Glutamatergic neuron (in vitro differentiated cells): ENCODE data around the gene FAM118B. TPM values are rescaled to one million over a fixed set of nuclear protein-coding genes. Genes with fewer than 3 reads are reported as not detected.

Experiments
- DNase-seq: peaks from one replicate; pipeline ENCODE4 v3.0.0; 2022
- H3K27ac Mint-ChIP-seq: one replicate; pipeline ENCODE4 v1.8.0; 2020; ENCODE audit warnings: mild to moderate bottlenecking, mixed read lengths, inconsistent platforms; ENCODE audit not compliant: unreplicated experiment
- H3K27me3 Mint-ChIP-seq: one replicate; pipeline ENCODE4 v1.8.0; 2020; ENCODE audit warnings: mild to moderate bottlenecking, moderate library complexity, mixed read lengths, inconsistent platforms; ENCODE audit not compliant: unreplicated experiment
- H3K36me3 Mint-ChIP-seq: one replicate; pipeline ENCODE4 v1.8.0; 2020; ENCODE audit warnings: mild to moderate bottlenecking, mixed read lengths, inconsistent platforms; ENCODE audit not compliant: unreplicated experiment
- H3K4me1 Mint-ChIP-seq: one replicate; pipeline ENCODE4 v1.8.0; 2020; ENCODE audit warnings: mild to moderate bottlenecking, low read depth, mixed read lengths, inconsistent platforms; ENCODE audit not compliant: unreplicated experiment
- H3K4me3 Mint-ChIP-seq: one replicate; pipeline ENCODE4 v1.8.0; 2020; ENCODE audit warnings: mild to moderate bottlenecking, mixed read lengths, inconsistent platforms; ENCODE audit not compliant: unreplicated experiment
- H3K9me3 Mint-ChIP-seq: one replicate; pipeline ENCODE4 v1.8.0; 2020; ENCODE audit warnings: mild to moderate bottlenecking, moderate library complexity, mixed read lengths, inconsistent platforms; ENCODE audit not compliant: unreplicated experiment
- total RNA-seq: library from RNA; stranded (reverse); fragmentation: NEBNext Ultra II Directional; extraction: Animal tissue kit (Norgen Biotek cat#: 25700); gene quantifications from one replicate; pipeline ENCODE4 v1.2.1, GENCODE V29; 2021; ENCODE audit not compliant: unreplicated experiment
- TF ChIP-seq, protein P1 (sequence below): fragments of 200-600 bp; sonication (generic); IDR thresholded peaks from one replicate; pipeline ENCODE4 v1.5.0; 2021; ENCODE audit not compliant: partially characterized antibody, unreplicated experiment

FAM118B gene
- total RNA-seq, 1 donor from 2014 or later: 33.0 TPM

DNA sequence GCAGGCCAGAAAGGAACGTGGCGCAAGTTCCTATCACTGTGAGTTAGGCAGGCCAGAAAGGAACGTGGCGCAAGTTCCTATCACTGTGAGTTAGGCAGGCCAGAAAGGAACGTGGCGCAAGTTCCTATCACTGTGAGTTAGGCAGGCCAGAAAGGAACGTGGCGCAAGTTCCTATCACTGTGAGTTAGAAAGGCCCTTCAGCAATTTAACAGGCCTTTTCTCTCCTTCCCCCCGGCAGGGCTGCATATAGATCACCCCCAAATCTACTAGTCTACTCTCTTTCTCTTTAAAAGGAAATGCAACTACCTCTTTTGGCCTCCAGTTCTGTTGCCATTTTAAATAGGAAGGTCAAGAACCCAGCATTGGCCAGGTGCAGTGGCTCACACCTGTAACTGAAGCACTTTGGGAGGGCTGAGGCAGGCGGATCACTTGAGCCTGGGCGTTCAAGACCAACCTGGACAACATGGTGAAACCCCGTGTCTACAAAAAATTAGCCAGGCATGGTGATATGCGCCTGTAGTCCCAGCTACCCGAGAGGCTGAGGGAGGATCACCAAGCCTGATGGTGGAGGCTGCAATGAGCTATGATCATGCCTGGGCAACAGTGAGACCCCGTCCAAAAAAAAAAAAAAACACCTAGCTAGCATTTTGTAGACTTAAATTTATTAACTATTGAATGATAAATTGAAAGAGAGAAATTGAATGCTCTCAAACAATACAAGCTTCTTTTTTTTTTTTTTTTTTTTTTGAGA, 14.9 kb downstream of the FAM118B start:
- Mint-ChIP-seq H3K27me3 (peaks cover 3% of the 10 kb centered on the region), H3K36me3 (no peaks in the 10 kb centered on the region), H3K4me1 (peaks cover 2% of the 10 kb centered on the region), H3K4me3 (no peak overlapping the region), H3K9me3 (peaks cover 2% of the 10 kb centered on the region), H3K27ac (no peak overlapping the region)
- TF ChIP-seq, protein P1, sequence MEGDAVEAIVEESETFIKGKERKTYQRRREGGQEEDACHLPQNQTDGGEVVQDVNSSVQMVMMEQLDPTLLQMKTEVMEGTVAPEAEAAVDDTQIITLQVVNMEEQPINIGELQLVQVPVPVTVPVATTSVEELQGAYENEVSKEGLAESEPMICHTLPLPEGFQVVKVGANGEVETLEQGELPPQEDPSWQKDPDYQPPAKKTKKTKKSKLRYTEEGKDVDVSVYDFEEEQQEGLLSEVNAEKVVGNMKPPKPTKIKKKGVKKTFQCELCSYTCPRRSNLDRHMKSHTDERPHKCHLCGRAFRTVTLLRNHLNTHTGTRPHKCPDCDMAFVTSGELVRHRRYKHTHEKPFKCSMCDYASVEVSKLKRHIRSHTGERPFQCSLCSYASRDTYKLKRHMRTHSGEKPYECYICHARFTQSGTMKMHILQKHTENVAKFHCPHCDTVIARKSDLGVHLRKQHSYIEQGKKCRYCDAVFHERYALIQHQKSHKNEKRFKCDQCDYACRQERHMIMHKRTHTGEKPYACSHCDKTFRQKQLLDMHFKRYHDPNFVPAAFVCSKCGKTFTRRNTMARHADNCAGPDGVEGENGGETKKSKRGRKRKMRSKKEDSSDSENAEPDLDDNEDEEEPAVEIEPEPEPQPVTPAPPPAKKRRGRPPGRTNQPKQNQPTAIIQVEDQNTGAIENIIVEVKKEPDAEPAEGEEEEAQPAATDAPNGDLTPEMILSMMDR: no peak
- no peak for DNase-seq

DNA sequence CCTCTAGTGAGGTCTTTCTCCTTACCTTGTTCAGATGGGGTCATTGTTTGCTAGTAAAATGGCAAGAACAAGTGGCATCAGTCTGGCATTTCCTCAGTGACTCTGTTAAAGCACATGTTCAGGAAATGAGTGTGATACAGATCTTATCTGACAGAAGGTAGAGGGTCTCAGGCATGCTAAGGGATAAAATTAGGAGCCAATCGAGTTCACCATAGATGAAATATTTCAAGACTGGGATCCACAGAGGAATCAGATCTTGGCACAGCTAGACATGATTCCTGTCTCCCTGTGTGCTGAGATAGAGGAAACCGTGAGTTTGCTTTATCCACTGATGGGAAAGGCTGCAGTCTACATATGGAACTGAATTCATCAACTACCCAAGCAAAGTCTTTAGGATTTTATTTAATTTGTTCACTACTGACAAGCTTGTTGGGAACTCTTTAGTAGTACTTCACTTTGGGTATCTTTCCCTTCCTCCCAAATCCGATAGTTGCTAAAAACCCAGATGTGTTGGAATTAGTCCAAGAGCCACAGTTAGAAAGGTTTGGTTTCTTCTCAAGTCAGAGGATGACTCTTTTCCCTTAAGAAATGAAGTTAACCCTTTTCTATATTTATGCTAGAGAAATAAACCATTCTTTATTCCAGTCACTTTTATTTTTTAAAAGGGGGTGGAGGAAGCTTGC, 18.4 kb downstream of the FAM118B start:
- no peak overlapping the region for H3K4me3 Mint-ChIP-seq
- H3K4me1 Mint-ChIP-seq: no peaks in the 10 kb centered on the region
- TF ChIP-seq, protein P1: no peak
- H3K27me3 Mint-ChIP-seq: peaks cover 3% of the 10 kb centered on the region
- H3K9me3 Mint-ChIP-seq: peaks cover 2% of the 10 kb centered on the region
- H3K36me3 Mint-ChIP-seq: no peaks in the 10 kb centered on the region
- no peak for DNase-seq
- H3K27ac Mint-ChIP-seq: no peak overlapping the region

DNA sequence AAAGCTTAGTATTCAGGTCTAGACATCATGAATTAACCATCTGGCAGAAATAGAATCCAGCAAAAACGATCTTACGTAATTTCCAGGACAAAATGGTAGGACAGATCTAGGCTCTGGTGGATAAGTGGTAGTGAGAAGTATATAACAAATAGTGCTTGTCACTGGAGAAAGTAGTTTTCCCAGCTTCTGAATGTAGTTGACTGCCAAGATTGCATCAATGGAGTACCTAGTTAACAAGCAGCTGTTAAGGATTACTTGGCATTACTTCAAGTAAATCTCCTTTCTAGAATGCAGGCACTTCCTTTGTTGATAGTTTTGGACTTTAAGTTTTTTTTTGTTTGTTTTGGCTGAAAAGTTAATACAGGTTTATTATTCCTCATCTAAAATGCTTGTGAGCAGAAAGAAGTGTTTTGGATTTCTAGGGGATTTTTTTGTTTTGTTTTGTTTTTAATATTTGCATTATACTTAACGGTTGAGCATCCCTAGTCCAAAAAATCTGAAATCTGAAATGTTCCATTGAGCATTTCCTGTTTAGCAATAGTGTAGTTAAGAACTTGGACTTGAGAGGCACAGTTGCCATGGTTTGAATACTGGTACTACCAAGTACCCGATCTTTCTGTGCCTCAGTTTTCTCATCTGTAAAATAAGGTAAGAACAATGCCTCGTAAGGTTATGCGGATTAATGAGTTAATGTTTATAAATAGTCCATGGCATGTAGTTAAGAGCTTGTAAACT, 20.3 kb downstream of the FAM118B start:
- DNase-seq: no peak
- Mint-ChIP-seq H3K4me3 (no peak overlapping the region), H3K4me1 (no peaks in the 10 kb centered on the region), H3K27me3 (no peaks in the 10 kb centered on the region), H3K36me3 (no peaks in the 10 kb centered on the region), H3K27ac (no peak overlapping the region), H3K9me3 (peaks cover 2% of the 10 kb centered on the region)
- TF ChIP-seq, protein P1: no peak

DNA sequence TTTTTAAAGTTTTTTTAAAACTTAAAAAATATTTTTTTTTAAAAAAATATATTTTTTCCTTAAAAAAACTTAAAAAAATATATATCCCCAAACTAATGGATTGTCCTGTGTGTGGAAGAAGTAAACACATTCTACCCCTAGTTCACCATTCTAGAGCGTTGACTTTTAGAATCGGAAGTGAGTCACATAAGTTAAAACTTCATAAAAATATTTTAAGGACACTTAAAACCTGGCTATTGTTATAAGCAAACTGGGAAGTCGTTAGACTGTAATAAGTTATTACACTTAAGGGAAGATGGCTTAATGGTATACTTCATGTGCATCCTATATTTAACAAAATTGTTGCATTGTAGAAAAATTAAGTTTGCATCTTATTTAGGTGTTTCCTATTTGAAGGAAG, 21.1 kb downstream of the FAM118B start:
- TF ChIP-seq, protein P1: no peak
- Mint-ChIP-seq H3K9me3 (no peaks in the 10 kb centered on the region), H3K36me3 (no peaks in the 10 kb centered on the region), H3K4me3 (no peak overlapping the region), H3K4me1 (no peaks in the 10 kb centered on the region), H3K27me3 (no peaks in the 10 kb centered on the region), H3K27ac (no peak overlapping the region)
- no peak for DNase-seq
